HG02938 (cell line): ENCODE measurements around the gene ATAD3B.
"Not testable (repeated sequence)": the region's sequence is repeated elsewhere in the genome, so short reads cannot be mapped to it uniquely, and the experiment has no call there.

ENCODE experiments used
- ATAC-seq: cut with Tn5 transposase; IDR thresholded peaks from one replicate; pipeline ENCODE4 v1.9.1; 2021; ENCODE audit warnings: mild to moderate bottlenecking, moderate library complexity; ENCODE audit not compliant: unreplicated experiment

Gene ATAD3B

GRCh38 chr1:1450616-1451015 is 20.9 kb upstream of the ATAD3B start:
- not testable (repeated sequence) for ATAC-seq

DNA sequence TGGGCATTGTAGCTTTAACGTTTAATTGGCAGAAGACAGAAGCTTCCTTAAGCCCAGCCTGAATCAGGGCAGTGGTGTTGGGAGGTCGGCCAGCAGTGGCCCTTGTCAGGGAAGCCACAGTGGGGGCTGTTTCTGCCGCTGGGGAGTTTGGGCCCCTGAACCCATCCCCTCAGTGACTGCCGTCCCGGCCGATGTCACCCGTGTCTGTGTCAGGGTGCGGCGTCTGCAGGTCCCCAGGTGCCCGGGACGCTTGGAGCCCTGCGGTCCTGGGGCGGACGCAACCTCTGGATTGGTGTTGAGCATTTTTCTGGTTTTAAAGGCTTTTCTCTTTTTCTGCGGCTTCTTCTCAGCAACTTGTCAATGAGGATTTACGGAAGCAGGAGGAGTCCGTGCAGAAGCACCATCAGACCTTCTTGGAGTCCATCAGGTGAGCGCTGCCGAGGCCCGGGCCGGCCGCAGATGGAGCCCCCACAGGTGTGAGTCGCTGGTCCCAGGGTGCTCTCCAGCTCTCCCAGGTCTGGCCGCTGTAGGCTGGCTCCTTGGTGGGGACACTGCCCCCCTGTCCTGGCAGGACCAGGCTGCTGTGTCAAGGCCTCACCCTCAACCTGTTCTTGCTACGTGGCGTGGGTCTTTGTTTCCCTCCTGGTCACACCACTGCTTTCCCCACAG is 19.7 kb upstream of the ATAD3B start:
- ATAC-seq, result no peak

GRCh38 chr1:1452365-1452739 is 19.2 kb upstream of the ATAD3B start:
- ATAC-seq, result not testable (repeated sequence)

GRCh38 chr1:1452882-1453281 is 18.7 kb upstream of the ATAD3B start:
- no peak for ATAC-seq

GRCh38 chr1:1454286-1455056 is 17.1 kb upstream of the ATAD3B start:
- ATAC-seq, result not testable (repeated sequence)

DNA sequence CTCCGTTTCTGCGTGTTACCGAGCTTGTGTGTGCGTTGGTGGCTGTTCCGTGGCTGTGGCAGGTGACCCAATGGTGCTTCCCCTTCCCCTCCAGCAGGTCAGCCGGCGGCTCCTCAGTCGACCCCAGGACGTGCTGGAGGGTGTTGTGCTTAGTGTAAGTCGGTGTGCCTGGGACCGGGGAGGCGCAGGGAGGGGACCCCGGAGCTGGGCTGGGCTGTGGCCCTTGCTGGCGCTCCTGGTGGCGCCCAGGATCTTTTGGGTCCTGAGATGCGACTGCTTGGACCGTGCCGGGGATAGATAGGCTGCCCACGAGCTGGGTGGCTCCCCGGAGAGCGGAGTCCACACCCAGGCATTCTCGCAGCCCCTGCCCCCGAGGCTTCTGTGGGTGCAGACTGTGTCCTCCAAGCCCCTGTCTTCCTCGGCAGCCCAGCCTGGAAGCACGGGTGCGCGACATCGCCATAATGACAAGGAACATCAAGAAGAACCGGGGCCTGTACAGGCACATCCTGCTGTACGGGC is 16.1 kb upstream of the ATAD3B start:
- no peak for ATAC-seq

- not testable (repeated sequence) for ATAC-seq
Observed at GRCh38 chr1:1455934-1456333, 15.6 kb upstream of the ATAD3B start.

- not testable (repeated sequence) for ATAC-seq
Observed at GRCh38 chr1:1456683-1457255, 14.8 kb upstream of the ATAD3B start.

- not testable (repeated sequence) for ATAC-seq
Observed at GRCh38 chr1:1459156-1459555, 12.4 kb upstream of the ATAD3B start.

- ATAC-seq, result not testable (repeated sequence)
Observed at GRCh38 chr1:1459711-1460110, 11.9 kb upstream of the ATAD3B start.

DNA sequence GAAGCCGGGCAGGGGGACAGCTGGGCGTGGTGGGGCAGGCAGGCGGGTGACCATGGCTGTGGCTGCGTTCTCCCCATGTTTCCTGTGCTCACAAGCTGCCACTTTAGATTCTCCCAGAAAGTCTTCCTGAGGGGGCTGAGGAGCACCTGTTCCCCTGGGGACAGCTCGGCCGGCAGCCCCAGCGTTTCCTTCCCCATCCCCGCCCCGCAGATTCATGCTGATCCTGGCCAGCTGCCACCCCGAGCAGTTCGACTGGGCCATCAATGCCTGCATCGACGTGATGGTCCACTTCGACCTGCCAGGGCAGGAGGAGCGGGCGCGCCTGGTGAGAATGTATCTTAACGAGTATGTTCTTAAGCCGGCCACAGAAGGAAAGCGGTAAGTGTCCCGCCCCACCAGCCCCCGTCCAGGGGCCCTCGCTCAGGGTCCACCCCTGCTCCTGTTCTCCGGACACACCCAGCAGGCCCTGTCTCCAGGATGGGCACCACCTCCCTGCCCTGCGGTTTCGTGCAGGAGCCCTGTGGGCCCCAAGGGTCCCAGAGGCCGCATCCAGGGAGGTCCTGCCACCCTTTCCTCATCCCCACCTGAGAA is 10.9 kb upstream of the ATAD3B start:
- no peak for ATAC-seq

DNA sequence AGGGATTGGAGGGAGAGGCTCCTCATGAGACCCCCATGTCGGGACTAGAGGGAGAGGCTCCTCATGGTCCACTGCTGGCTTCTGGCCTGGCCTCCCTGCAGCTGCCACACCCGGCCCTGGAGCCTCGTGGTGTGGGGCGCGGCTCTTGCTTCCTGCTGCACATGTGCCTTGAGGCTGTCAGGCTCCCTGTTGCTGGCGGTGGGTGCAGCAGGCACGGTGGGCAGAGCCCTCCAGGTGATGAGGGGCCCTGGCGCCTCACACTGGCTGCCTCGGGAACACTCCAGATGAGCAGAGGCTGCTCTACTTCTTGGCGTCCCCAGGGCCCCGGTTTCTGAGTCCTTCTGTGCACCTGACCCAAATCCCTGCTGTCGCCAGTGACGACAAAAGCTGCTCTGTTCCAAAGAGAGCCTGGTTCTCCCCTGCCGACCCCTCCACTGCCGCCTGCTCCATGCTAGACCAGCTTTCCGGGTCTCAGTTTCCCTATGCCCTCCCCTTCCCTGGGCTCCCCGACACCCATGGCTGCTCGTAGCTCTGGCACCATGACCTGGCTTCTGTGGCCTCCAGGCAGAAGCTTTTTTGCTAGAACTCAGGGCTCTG is 9.7 kb upstream of the ATAD3B start:
- no peak for ATAC-seq

DNA sequence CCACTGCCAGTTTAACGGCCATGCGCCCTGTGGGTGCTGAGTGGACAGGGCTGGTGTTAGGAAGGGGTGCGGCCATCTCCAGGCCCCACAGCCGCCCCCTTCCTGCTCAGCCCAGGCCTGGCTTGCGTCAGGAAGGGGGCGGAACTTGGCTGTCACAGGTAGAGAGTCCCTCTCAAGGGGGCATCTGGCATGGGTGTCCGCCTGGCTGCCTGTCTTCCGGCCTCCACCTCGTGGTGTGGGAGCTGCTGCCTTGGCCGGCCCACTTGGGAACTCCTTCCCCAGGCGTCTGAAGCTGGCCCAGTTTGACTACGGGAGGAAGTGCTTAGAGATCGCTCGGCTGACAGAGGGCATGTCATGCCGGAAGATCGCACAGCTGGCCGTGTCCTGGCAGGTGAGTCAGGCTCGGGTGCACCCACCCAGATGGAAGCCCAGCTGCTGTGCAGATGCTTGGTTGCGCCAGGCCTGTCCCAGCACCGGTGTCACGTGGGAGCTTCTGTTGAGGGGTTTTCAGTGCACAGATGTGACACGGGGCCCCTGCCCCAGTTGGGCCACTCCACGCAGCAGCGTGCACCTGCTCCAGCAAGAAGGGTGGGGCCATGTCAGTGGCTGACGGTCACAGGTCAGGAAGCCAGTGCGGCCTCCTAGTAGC is 9.1 kb upstream of the ATAD3B start:
- no peak for ATAC-seq

GRCh38 chr1:1463312-1463711 is 8.3 kb upstream of the ATAD3B start:
- ATAC-seq, result no peak

- not testable (repeated sequence) for ATAC-seq
Observed at GRCh38 chr1:1468196-1468985, 3.2 kb upstream of the ATAD3B start.

- ATAC-seq, result no peak
Observed at GRCh38 chr1:1470626-1471388, 758 bp upstream of the ATAD3B start.

- ATAC-seq, result peak; percentile 26
Observed at GRCh38 chr1:1472053-1472876, 700 bp downstream of the ATAD3B start.

- ATAC-seq, result not testable (repeated sequence)
Observed at GRCh38 chr1:1476011-1476410, 4.4 kb downstream of the ATAD3B start.
